ENCODE results near the gene CMSS1. TPM values are rescaled to one million over a fixed set of nuclear protein-coding genes. Genes with fewer than 3 reads are reported as not detected.

Gene CMSS1
- total RNA-seq, 2 donors from 2014 or later, result 18.1 to 22.7 TPM

GRCh38 chr3:100170486-100170885 lies 352.8 kb downstream of the CMSS1 start:
- no peak for TF ChIP-seq CTCF (IDR thresholded peaks at IDR 0.05)
- Histone ChIP-seq H3K36me3 (no peaks in the 10 kb centered on the region), H3K4me3 (no peak overlapping the region), H3K27ac (no peak overlapping the region), H3K27me3 (replicated peaks; ENCODE audit: insufficient read depth) (no peaks in the 10 kb centered on the region), H3K4me1 (ENCODE audit: control insufficient read depth in 1 of 2, low read depth in 2 of 2) (peaks cover 11 to 38% of the 10 kb centered on the region in 2 donors), H3K9me3 (no peaks in the 10 kb centered on the region)
- no peak for ATAC-seq (ENCODE audit: insufficient number of reproducible peaks, low FRiP score, low read depth)
- DNase-seq (ENCODE audit: low spot score), result no peak

GRCh38 chr3:100171211-100171914 lies 353.7 kb downstream of the CMSS1 start:
- TF ChIP-seq CTCF (IDR thresholded peaks at IDR 0.05), result no peak
- no peaks in the 10 kb centered on the region for H3K36me3 ChIP-seq
- no peak for ATAC-seq (ENCODE audit: insufficient number of reproducible peaks, low FRiP score, low read depth)

GRCh38 chr3:100173961-100174360 lies 356.3 kb downstream of the CMSS1 start:
- H3K9me3 ChIP-seq, result no peaks in the 10 kb centered on the region
- H3K4me1 ChIP-seq (ENCODE audit: control insufficient read depth in 1 of 2, low read depth in 2 of 2), result peaks cover 9 to 16% of the 10 kb centered on the region in 2 donors
- no peak for TF ChIP-seq CTCF (IDR thresholded peaks at IDR 0.05)
- ATAC-seq (ENCODE audit: insufficient number of reproducible peaks, low FRiP score, low read depth), result no peak
- DNase-seq (ENCODE audit: low spot score), result no peak
- H3K27me3 ChIP-seq (replicated peaks; ENCODE audit: insufficient read depth), result no peaks in the 10 kb centered on the region
- no peak overlapping the region for H3K4me3 ChIP-seq
- no peaks in the 10 kb centered on the region for H3K36me3 ChIP-seq
- no peak overlapping the region for H3K27ac ChIP-seq

More at GRCh38 chr3:100171211-100171914, 353.7 kb downstream of the CMSS1 start:
- Histone ChIP-seq H3K4me1 (ENCODE audit: control insufficient read depth in 1 of 2, low read depth in 2 of 2) (peaks cover 11 to 31% of the 10 kb centered on the region in 2 donors), H3K4me3 (no peak overlapping the region), H3K27me3 (replicated peaks; ENCODE audit: insufficient read depth) (no peaks in the 10 kb centered on the region), H3K9me3 (no peaks in the 10 kb centered on the region), H3K27ac (no peak overlapping the region)
- no peak for DNase-seq (ENCODE audit: low spot score)

- no peaks in the 10 kb centered on the region for H3K36me3 ChIP-seq
- ATAC-seq (ENCODE audit: insufficient number of reproducible peaks, low FRiP score, low read depth) (no peak), DNase-seq (ENCODE audit: low spot score) (no peak)
- no peaks in the 10 kb centered on the region for H3K27me3 ChIP-seq (replicated peaks; ENCODE audit: insufficient read depth)
- no peak for TF ChIP-seq CTCF (IDR thresholded peaks at IDR 0.05)
- H3K4me3 ChIP-seq, result no peak overlapping the region
- peaks cover 5% of the 10 kb centered on the region for H3K9me3 ChIP-seq
- H3K4me1 ChIP-seq (ENCODE audit: control insufficient read depth in 1 of 2, low read depth in 2 of 2), result peaks cover 0 to 5% of the 10 kb centered on the region in 2 donors
- no peak overlapping the region for H3K27ac ChIP-seq
Measured at GRCh38 chr3:100175637-100176280, 358.1 kb downstream of the CMSS1 start.

- Histone ChIP-seq H3K27me3 (replicated peaks; ENCODE audit: insufficient read depth) (no peaks in the 10 kb centered on the region), H3K4me3 (no peak overlapping the region), H3K4me1 (ENCODE audit: control insufficient read depth in 1 of 2, low read depth in 2 of 2) (peaks cover 9 to 11% of the 10 kb centered on the region in 2 donors), H3K36me3 (no peaks in the 10 kb centered on the region), H3K27ac (no peak overlapping the region), H3K9me3 (peaks cover 5% of the 10 kb centered on the region)
- ATAC-seq (ENCODE audit: insufficient number of reproducible peaks, low FRiP score, low read depth) (no peak), DNase-seq (ENCODE audit: low spot score) (no peak)
- no peak for TF ChIP-seq CTCF (IDR thresholded peaks at IDR 0.05)
Measured at GRCh38 chr3:100179692-100180349, 362.2 kb downstream of the CMSS1 start.
